ENCODE results near the gene WWP2.

GRCh38 chr16:69909760-69910159 lies 147.6 kb downstream of the WWP2 start:
- TF ChIP-seq CTCF (IDR thresholded peaks at IDR 0.05), result no peak
- TF ChIP-seq POLR2AphosphoS5 (IDR thresholded peaks at IDR 0.05; ENCODE audit: low read depth, low read length), result no peak
- no peak for TF ChIP-seq TCF7L2 (IDR thresholded peaks at IDR 0.05; ENCODE audit: low read depth, low read length)
- no peak for TF ChIP-seq REST (IDR thresholded peaks at IDR 0.05; ENCODE audit: insufficient read depth in 1 of 2, low read depth in 2 of 2, low read length in 1 of 2)
- TF ChIP-seq SIN3A (IDR thresholded peaks at IDR 0.05; ENCODE audit: borderline replicate concordance, insufficient read depth, low read depth, low read length), result no peak
